ENCODE data around the gene CHIT1. TPM values are rescaled to one million over a fixed set of nuclear protein-coding genes. Genes with fewer than 3 reads are reported as not detected.

Gene CHIT1
- total and polyA plus RNA-seq, 7 donors: 0.04 to 0.27 (median 0.09) TPM; not detected in 3

- Histone ChIP-seq H3K27ac (no peak overlapping the region), H3K9me3 (no peaks in the 10 kb centered on the region), H3K4me1 (peaks cover 20% of the 10 kb centered on the region), H3K4me3 (no peak overlapping the region), H3K27me3 (ENCODE audit: insufficient read depth in 3 of 3, low read length in 2 of 3) (no peaks in the 10 kb centered on the region), H3K36me3 (ENCODE audit: insufficient read depth in 1 of 2, low read depth in 1 of 2) (no peaks in the 10 kb centered on the region)
- intact Hi-C loops (cut with DNase I): no loop called here
- ATAC-seq (no peak), DNase-seq (no peak)
- 68 to 75% (median 69%) methylated on average over 5 of the region's 5 CpGs for WGBS, 3 donors
- no peak for TF ChIP-seq CTCF (IDR thresholded peaks at IDR 0.05)
Observed at GRCh38 chr1:203206129-203206687, 23.3 kb downstream of the CHIT1 start.

GRCh38 chr1:203204756-203205155, 24.7 kb downstream of the CHIT1 start:
- intact Hi-C loops (cut with DNase I): loop anchor here in 1 of 2 donors (5.0 kb wide), 1 partner anchor 167 kb away; no protein-coding TSS in a partner anchor
- Histone ChIP-seq H3K36me3 (ENCODE audit: insufficient read depth in 1 of 2, low read depth in 1 of 2) (no peaks in the 10 kb centered on the region), H3K4me3 (no peak overlapping the region), H3K27ac (no peak overlapping the region), H3K4me1 (peaks cover 34% of the 10 kb centered on the region), H3K9me3 (no peaks in the 10 kb centered on the region), H3K27me3 (ENCODE audit: insufficient read depth in 3 of 3, low read length in 2 of 3) (no peaks in the 10 kb centered on the region)
- WGBS, 3 donors: 82 to 92% (median 88%) methylated on average over 2 of the region's 2 CpGs
- ATAC-seq: no peak
- DNase-seq: no peak
- no peak for TF ChIP-seq CTCF (IDR thresholded peaks at IDR 0.05)

GRCh38 chr1:203202431-203203245, 26.8 kb downstream of the CHIT1 start:
- TF ChIP-seq CTCF (IDR thresholded peaks at IDR 0.05): no peak
- no peaks in the 10 kb centered on the region for H3K9me3 ChIP-seq
- 87 to 90% (median 87%) methylated on average over 15 of the region's 15 CpGs for whole genome bisulfite sequencing, 3 donors
- H3K36me3 ChIP-seq (ENCODE audit: insufficient read depth in 1 of 2, low read depth in 1 of 2): no peaks in the 10 kb centered on the region
- H3K4me1 ChIP-seq: peaks cover 45% of the 10 kb centered on the region
- no peak overlapping the region for H3K4me3 ChIP-seq
- no peaks in the 10 kb centered on the region for H3K27me3 ChIP-seq (ENCODE audit: insufficient read depth in 3 of 3, low read length in 2 of 3)
- peak overlapping the region; percentile 83 for H3K27ac ChIP-seq
- intact Hi-C loops (cut with DNase I): loop anchor here in 1 of 2 donors (5.0 kb wide), 1 partner anchor 165 kb away; no protein-coding TSS in a partner anchor
- ATAC-seq (peak; percentile 62 to 73 (median 68)), DNase-seq (peak; percentile 69 to 71)

DNA sequence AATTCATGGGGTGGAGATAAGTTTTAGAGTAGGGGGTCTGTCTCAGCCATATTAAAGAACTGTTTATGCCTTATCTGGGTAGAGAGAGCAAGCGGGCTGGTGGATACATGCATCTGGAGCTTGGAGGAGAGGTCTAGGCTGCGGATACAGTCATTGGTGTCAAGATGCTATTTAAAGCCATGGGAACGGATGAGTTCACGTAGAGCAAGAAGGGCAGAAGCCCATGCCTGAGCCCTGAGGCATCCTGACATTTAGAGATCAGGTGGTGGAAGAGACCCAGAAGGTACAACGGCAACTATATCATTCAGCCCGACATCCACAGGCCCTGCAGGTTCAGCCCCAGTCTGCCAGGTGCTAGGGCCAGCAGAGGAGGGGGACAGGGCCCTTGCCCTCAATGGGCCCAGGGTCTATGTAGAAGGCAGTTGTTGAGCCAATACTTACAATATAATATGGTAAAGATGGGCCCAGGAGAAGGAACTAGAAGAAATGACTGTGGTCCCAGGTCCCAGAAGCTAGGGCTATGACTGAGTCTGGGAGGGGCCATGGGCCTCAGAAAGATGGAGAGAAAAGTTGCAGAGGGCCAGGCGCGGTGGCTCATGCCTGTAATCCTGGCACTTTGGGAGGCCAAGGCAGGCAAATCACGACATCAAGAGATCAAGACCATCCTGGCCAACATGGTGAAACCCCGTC, 27.8 kb downstream of the CHIT1 start:
- H3K27ac ChIP-seq: peak overlapping the region; percentile 83
- peak; percentile 60 to 81 (median 64) for ATAC-seq

More for the DNA sequence above, 27.8 kb downstream of the CHIT1 start:
- Histone ChIP-seq H3K4me3 (no peak overlapping the region), H3K9me3 (no peaks in the 10 kb centered on the region), H3K27me3 (ENCODE audit: insufficient read depth in 3 of 3, low read length in 2 of 3) (no peaks in the 10 kb centered on the region), H3K4me1 (peaks cover 45% of the 10 kb centered on the region), H3K36me3 (ENCODE audit: insufficient read depth in 1 of 2, low read depth in 1 of 2) (no peaks in the 10 kb centered on the region)
- intact Hi-C loops (cut with DNase I): loop anchor here in 1 of 2 donors (2.0 to 5.0 kb wide), 2 partner anchors 27 to 164 kb away; partner anchors contain the start of gene MYBPH
- no peak for TF ChIP-seq CTCF (IDR thresholded peaks at IDR 0.05)
- WGBS, 3 donors: 71 to 77% (median 74%) methylated on average over 10 of the region's 10 CpGs
- no peak for DNase-seq
